Mucosa of stomach (tissue), 1 donor: ENCODE measurements around the gene INS.
"Not testable (repeated sequence)": the region's sequence is repeated elsewhere in the genome, so short reads cannot be mapped to it uniquely, and the experiment has no call there.

Source experiments
- H3K27me3 ChIP-seq: one replicate; pipeline ENCODE4 v1.7.0; 2013; ENCODE audit warnings: mild to moderate bottlenecking, low read length; ENCODE audit not compliant: control insufficient read depth, insufficient read depth
- H3K36me3 ChIP-seq: one replicate; pipeline ENCODE4 v1.7.0; 2013; ENCODE audit warnings: low read length; ENCODE audit not compliant: control insufficient read depth, insufficient read depth
- H3K4me1 ChIP-seq: one replicate; pipeline ENCODE4 v1.7.0; 2013; ENCODE audit warnings: mild to moderate bottlenecking, low read length; ENCODE audit not compliant: control insufficient read depth, insufficient read depth
- H3K4me3 ChIP-seq: one replicate; pipeline ENCODE4 v1.7.0; 2013; ENCODE audit warnings: low read length
- H3K9ac ChIP-seq: one replicate; pipeline ENCODE4 v1.7.0; 2013; ENCODE audit warnings: mild to moderate bottlenecking, low read length, moderate library complexity
- H3K9me3 ChIP-seq: one replicate; pipeline ENCODE4 v1.7.0; 2013; ENCODE audit warnings: mild to moderate bottlenecking, low read length, moderate library complexity; ENCODE audit not compliant: control insufficient read depth
- donor health status: Pancreatic carcinoma.

Gene INS

DNA sequence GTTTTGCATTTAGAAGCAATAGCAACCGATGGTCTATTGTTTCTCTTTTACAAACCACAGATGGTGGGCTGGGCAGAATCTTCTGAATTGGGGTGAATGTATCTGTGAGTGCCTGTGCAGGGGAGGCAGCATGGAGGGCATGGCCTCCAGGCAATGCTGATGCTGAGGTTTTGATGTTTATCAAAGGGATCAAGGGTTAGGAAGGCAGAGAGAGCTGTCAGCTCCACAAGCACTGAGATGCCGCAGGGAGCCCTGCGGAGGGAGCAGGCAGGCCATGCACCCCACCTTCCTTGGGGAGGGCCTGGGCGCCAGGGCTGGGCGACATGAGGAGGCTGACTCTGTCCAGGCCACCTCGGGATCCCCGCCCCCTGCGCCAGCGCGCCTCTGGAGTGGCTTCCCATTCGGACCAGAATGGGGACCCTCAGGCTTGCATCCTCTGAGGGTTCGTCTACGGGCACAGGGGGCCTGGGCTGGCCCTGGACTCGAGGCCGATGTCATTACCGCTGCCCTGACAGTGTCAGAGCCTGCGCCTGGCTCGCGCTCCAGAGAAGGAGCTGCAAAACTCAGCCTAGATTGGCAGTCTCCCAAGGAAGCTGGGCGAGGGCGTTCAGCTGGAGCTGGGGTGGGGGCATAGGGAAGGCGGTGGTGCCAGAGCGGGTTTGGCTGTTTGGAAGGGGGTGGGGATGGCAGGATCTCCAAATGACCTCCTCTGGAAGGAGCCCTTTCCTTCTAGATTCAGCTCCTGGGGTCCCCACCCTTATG lies 24.5 kb upstream of the INS start:
- Histone ChIP-seq H3K9me3 (no peaks in the 10 kb centered on the region), H3K9ac (no peak overlapping the region), H3K36me3 (no peaks in the 10 kb centered on the region), H3K4me3 (no peak overlapping the region), H3K4me1 (peaks cover 3% of the 10 kb centered on the region), H3K27me3 (peaks cover 35% of the 10 kb centered on the region)

DNA sequence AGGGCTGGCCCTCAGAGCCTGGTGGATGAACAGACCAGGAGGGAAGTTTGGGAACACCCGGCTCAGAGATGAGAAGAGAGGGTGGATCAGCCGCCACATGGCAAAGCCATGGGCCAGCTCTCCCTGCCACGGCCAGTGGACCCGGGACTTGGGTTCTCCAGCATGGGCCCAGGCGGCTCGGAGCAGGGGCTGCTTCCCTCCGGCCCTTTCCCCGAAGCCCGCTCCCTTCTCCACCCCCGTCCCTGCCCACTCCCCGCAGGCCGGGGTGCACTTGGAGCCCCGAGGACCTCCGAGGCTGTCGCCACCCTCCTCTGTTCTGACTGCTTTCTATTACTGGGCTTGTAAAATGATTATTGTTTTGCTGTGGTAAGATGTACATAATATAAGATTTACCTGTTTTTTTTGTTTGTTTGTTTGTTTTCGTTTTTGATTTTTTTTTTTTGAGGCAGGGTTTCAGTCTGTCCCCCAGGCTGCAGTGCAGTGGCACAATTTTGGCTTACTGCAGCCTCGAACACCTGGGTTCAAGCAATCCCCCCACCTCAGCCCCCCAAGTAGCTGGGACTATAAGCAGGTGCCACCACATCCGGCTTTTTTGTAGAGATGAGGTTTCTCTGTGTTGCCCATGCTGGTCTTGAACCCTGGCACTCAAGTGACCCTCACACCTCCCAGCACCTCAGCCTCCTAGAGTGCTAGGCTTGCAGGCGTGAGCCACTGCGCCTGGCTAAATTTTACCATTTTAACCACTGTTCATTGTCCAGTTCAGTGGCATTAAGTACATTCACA lies 21.9 kb upstream of the INS start:
- Histone ChIP-seq H3K27me3 (peaks cover 32% of the 10 kb centered on the region), H3K9me3 (no peaks in the 10 kb centered on the region), H3K4me1 (peaks cover 6% of the 10 kb centered on the region), H3K36me3 (no peaks in the 10 kb centered on the region), H3K9ac (no peak overlapping the region), H3K4me3 (no peak overlapping the region)

DNA sequence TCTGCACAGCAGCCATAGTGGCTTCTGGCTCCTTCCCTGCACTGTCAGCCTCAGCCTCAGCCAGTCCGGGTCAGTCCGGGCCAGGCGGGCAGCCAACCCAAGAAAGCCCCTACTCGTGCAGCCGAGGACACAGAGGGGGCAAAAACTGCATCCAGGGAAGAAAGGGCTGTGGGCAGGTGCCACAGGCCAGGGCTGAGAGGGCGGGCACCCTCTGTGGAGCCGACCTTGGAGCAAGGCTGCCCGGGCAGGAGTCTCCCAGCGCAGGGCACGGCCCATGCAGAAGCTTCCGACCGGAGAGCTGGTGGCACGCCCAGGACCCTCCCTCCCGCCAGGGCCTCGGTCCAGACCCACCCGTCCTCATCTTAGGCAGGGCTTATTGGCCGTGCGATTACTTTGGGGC lies 21.1 kb upstream of the INS start:
- Histone ChIP-seq H3K4me1 (peaks cover 6% of the 10 kb centered on the region), H3K36me3 (no peaks in the 10 kb centered on the region), H3K9me3 (no peaks in the 10 kb centered on the region), H3K4me3 (no peak overlapping the region), H3K9ac (no peak overlapping the region), H3K27me3 (peaks cover 26% of the 10 kb centered on the region)

DNA sequence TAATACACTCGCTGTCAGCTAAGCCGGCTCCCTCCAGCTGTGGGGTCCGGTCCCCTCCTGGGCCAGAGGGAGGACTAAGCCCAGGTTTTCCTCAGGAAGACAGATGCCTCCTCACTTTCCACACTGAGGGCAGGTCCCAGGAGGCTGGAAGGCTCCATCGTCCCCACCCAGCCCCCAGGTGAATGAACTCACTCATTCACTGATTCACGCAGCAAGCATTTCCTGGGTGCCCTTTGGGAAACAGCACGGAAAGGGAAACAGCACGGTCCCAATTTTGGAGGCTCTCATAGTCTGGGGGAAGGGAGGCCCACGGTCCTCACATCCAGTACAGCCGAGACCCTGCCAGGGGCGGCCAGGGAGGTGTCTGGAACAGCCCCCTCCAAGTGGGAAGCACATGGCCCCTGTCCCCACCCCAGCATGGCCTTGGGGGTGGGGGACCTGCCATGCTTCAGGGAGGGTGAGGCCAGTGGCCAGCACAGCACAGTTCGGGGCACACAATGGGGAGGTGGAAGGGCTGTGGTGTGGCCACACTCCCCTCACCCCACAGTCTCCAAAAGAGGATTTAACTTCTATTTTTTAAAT lies 19.9 kb upstream of the INS start:
- Histone ChIP-seq H3K4me3 (no peak overlapping the region), H3K4me1 (peaks cover 3% of the 10 kb centered on the region), H3K9ac (no peak overlapping the region), H3K9me3 (no peaks in the 10 kb centered on the region), H3K36me3 (no peaks in the 10 kb centered on the region), H3K27me3 (peaks cover 16% of the 10 kb centered on the region)

DNA sequence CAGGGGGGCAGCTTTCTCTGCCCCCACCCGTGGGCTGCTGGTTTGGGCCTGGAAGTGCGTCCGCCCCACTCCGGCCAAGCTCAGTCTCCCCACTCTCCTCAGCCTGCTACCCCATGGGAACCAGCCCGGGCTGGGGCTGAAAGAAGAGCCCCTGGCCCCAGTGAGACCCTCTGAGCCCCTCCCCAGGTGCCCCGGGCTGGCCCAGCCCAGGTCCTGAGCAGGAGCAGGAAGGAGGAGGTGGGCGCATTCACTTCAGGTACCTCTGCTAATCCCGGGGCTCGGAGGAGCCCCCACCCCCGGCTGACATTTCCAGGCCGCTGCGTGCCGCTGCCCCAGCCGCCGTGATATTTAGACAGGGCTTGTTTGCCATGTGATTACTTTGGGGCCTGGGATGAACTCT lies 19.3 kb upstream of the INS start:
- no peak overlapping the region for H3K9ac ChIP-seq
- no peaks in the 10 kb centered on the region for H3K36me3 ChIP-seq
- H3K4me1 ChIP-seq = peaks cover 3% of the 10 kb centered on the region
- no peak overlapping the region for H3K4me3 ChIP-seq
- no peaks in the 10 kb centered on the region for H3K9me3 ChIP-seq
- H3K27me3 ChIP-seq = peaks cover 15% of the 10 kb centered on the region

DNA sequence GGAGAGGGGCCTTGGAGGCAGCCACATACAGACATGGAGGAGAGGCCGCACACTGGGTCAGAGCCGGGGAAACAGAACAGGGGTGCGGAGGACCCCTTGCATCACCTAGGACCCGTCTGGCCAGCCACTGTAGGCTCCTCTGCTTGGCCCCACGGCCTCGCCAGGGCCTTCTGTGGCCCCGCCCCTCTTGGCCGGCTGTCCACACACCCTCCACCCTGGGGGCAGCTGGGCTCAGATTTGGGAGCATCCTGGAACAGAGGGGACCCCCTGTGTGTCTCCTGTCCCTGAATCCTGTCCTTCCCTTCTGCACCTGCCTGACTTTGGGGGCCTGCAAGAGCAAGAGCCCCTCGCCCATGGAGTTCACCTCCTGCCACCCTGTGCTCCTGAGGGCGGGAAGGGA lies 18.5 kb upstream of the INS start:
- Histone ChIP-seq H3K4me3 (no peak overlapping the region), H3K4me1 (peaks cover 3% of the 10 kb centered on the region), H3K9ac (no peak overlapping the region), H3K9me3 (no peaks in the 10 kb centered on the region), H3K27me3 (peaks cover 15% of the 10 kb centered on the region), H3K36me3 (no peaks in the 10 kb centered on the region)

DNA sequence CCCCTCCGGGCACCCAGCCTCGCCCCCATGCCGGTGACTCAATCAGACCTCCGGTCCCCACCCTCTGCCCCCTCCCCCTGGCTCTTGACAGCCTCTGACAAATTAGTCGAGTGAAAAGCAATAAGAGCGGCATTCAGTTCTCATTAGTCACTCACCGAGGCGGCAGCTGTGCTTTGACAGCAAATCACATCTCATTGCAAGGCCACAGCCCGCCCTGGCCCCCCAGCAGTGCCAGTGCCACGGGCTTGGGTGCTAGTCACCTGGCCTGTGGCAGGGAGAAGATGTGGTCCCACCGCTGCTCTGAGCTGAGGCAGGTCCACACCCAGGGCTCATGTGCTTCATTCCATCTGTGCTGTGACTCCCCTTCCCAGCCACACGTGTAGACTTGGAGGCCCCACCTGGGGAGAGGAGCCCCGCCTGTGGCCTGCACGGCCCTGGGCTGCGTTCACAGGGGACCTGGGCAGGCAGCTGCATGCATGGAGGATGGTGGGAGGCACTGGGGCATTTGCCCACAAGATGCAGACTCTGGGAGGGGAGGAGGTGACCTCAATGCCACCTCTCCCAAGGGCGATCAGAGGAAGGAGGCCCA lies 18.0 kb upstream of the INS start:
- Histone ChIP-seq H3K4me1 (peaks cover 3% of the 10 kb centered on the region), H3K9ac (no peak overlapping the region), H3K9me3 (no peaks in the 10 kb centered on the region), H3K4me3 (no peak overlapping the region), H3K27me3 (peaks cover 15% of the 10 kb centered on the region), H3K36me3 (no peaks in the 10 kb centered on the region)

DNA sequence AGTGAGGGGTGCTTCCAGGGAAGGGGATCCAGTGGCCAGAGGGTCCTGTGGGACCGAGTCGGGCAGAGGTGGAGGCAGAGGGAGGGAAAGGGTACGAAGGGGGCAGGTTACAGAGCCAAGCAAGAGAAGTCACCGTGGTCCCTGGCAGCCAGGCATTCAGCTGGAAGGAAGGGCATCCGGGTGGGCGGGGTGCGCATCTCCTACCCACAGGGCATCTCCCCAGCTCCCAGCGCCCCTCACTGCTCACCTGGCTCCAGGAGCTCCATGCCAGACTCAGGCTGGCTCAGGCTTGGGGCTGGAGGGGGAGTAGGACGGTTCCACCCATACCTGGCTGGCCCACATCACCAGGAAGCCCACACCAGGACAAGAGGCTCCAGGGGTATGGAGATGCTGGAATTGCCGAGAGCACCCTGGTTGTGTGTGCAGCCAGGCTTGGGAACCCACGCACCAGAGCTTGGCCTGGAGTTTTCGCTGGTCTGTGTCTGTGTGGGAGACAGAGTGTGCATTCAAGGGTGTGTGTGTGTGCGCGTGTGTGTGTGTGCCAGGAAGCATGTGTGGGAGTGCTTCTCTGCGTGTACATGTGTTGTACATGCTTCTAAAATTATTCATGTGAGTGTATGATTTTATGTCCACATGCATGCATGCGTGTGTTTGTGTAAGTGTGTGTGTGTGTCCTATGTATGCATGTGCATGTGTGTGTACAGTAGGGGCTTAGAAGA lies 17.2 kb upstream of the INS start:
- not testable (repeated sequence) for H3K4me3 ChIP-seq, H3K9ac ChIP-seq, H3K4me1 ChIP-seq, H3K36me3 ChIP-seq, H3K9me3 ChIP-seq
- H3K27me3 ChIP-seq = peaks cover 15% of the 10 kb centered on the region

DNA sequence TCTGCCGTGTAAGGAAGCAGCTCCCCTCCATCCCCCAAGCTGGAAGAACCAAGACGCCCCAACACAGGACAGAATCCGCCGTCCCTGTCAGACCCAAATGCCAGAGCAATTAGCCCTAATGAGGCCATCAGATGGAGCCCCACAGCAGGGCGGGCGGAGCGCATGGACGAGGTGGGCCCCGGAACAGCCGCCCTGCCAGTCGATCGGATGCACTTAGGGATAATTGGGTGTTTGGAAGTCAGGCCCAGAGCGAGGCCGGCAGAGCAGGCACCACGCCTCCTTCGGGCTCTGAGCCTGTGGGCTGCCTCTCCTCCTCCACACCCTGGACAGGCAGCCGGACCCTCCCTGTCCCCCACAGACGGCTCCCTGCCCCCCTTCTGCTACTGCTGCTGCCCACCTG lies 16.1 kb upstream of the INS start:
- no peaks in the 10 kb centered on the region for H3K36me3 ChIP-seq
- no peak overlapping the region for H3K9ac ChIP-seq
- H3K27me3 ChIP-seq = peaks cover 10% of the 10 kb centered on the region
- no peaks in the 10 kb centered on the region for H3K9me3 ChIP-seq
- H3K4me1 ChIP-seq = peaks cover 3% of the 10 kb centered on the region
- H3K4me3 ChIP-seq = no peak overlapping the region

DNA sequence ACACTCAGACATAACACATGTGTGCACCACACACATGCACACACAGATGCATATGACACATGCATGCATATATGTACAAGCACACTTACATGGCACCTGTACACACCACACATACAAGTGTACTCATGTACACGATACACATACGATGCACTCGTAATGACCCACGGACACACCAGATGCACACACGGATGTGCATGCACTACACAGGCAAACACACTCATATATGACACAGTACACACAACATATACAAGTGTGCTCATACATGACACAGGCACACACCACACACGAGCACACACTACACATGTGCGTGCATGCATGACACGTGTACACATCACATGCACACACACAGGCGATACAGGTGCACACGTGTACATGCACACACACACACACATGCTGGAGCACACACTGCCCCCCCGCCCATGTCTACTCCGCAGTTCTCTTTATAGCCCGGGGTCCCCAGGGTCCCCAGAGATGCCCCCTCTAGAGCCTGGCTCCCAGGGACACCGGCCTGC lies 15.4 kb upstream of the INS start:
- peaks cover 3% of the 10 kb centered on the region for H3K4me1 ChIP-seq
- H3K36me3 ChIP-seq = no peaks in the 10 kb centered on the region
- no peak overlapping the region for H3K9ac ChIP-seq
- H3K27me3 ChIP-seq = peaks cover 7% of the 10 kb centered on the region
- H3K9me3 ChIP-seq = no peaks in the 10 kb centered on the region
- no peak overlapping the region for H3K4me3 ChIP-seq

DNA sequence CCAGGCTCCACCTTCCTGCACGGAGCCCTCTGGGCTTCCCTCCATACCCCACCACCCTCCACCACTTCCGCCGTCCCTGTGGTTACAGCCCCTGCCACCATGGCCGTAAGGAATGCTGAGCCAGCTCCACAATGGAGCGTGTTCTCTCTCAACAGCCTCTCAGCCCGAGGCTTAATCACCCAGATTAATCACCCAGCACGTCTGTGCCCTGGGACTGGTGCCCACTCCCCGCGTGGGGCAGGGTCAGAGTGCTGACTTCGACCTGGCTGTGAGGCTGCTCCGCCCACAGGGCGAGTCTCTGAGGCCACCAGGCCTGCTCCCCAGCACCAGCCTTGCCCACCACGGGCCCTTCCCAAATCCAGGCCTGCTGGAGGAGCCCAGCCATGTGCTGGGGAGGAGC lies 14.7 kb upstream of the INS start:
- no peaks in the 10 kb centered on the region for H3K9me3 ChIP-seq
- peaks cover 3% of the 10 kb centered on the region for H3K4me1 ChIP-seq
- H3K4me3 ChIP-seq = no peak overlapping the region
- peaks cover 7% of the 10 kb centered on the region for H3K27me3 ChIP-seq
- no peak overlapping the region for H3K9ac ChIP-seq
- H3K36me3 ChIP-seq = no peaks in the 10 kb centered on the region
